A549 (cell line): ENCODE results near the gene TNNT2. TPM values are rescaled to one million over a fixed set of nuclear protein-coding genes. Genes with fewer than 3 reads are reported as not detected.

ENCODE experiments used
- ATAC-seq, 2 experiments: fragments of 200-7000 bp in 1 of 2; fragments of >200 bp in 1 of 2; cut with Nextera tagmentation in 1 of 2; cut with Tn5 transposase in 1 of 2; 3 replicates each; pipeline versions ENCODE4 v1.8.0 to v1.9.1; 2018 to 2020; ENCODE audit warnings: mild to moderate bottlenecking in 1 of 2, moderate library complexity in 1 of 2
- CTCF ChIA-PET: fragments of 300-600 bp; sonication (Branson Sonifier 250); formaldehyde crosslinking; extraction: SDS; loops from one replicate; lab custom pipeline; 2021; ENCODE audit warnings: antibody characterized with exemption, inconsistent platforms; lab: Yijun Ruan, JAX
- POLR2A ChIA-PET: fragments of 350-600 bp; formaldehyde crosslinking; extraction: SDS; loops from one replicate; lab custom pipeline; 2021; ENCODE audit warnings: antibody characterized with exemption, inconsistent platforms; lab: Yijun Ruan, JAX
- DNase-seq, 2 experiments: peaks; one replicate each; pipeline versions ENCODE4 v3.0.0 to v3.0.0-alpha.2; 2011 to 2016; ENCODE audit warnings: low read depth in 1 of 2, low spot score in 1 of 2
- FAIRE-seq: peaks from 2 replicates; lab custom pipeline; 2011; peaks lifted over from hg19 to GRCh38; lab: Jason Lieb, UNC
- H3K27ac ChIP-seq, 2 experiments: fragments of >200 bp; sonication (Bioruptor Twin); formaldehyde crosslinking; 3 replicates each; pipeline ENCODE4 v1.5.1; 2016 to 2017
- H3K4me1 ChIP-seq: fragments of >200 bp; sonication (Bioruptor Twin); formaldehyde crosslinking; 3 replicates; pipeline ENCODE4 v1.6.1; 2016
- H3K4me2 ChIP-seq: fragments of >200 bp; sonication (Bioruptor Twin); formaldehyde crosslinking; 3 replicates; pipeline ENCODE4 v1.6.1; 2016
- H3K4me3 ChIP-seq: fragments of >200 bp; sonication (Bioruptor Twin); formaldehyde crosslinking; 3 replicates; pipeline ENCODE4 v1.5.1; 2016
- H3K9me3 ChIP-seq: fragments of >200 bp; sonication (Bioruptor Twin); formaldehyde crosslinking; 3 replicates; pipeline ENCODE4 v1.6.1; 2016
- CBX2 ChIP-seq: fragments of 200-600 bp; sonication (generic); IDR thresholded peaks from 2 replicates; pipeline ENCODE4 v1.6.1; 2016; ENCODE audit warnings: low read depth, mild to moderate bottlenecking, borderline replicate concordance
- CHD2 ChIP-seq: fragments of 150-350 bp; IDR thresholded peaks from 2 replicates; pipeline ENCODE4 v1.6.1; 2014; ENCODE audit warnings: low read length; ENCODE audit not compliant: partially characterized antibody
- EHF ChIP-seq: fragments of 250-450 bp; sonication (Bioruptor Pico); IDR thresholded peaks from 2 replicates; pipeline ENCODE4 v1.5.0; 2020; ENCODE audit warnings: mild to moderate bottlenecking
- EHMT2 ChIP-seq: fragments of 200-600 bp; sonication (generic); IDR thresholded peaks from 2 replicates; pipeline ENCODE4 v1.6.1; 2016; ENCODE audit warnings: antibody characterized with exemption, low read depth, mild to moderate bottlenecking, moderate library complexity
- EP300 ChIP-seq, 2 experiments: fragments of >200 bp; sonication (Bioruptor Twin); formaldehyde crosslinking; IDR thresholded peaks; 2 replicates in 1 of 2; 3 replicates in 1 of 2; pipeline ENCODE4 v1.6.1; 2016 to 2017
- ESRRA ChIP-seq: fragments of 150-350 bp; IDR thresholded peaks from 2 replicates; pipeline ENCODE4 v1.6.1; 2014; ENCODE audit warnings: mild to moderate bottlenecking, low read length, borderline replicate concordance
- FOSB ChIP-seq: fragments of 250-450 bp; sonication (Bioruptor Pico); IDR thresholded peaks from 2 replicates; pipeline ENCODE4 v1.5.0; 2020; ENCODE audit warnings: mild to moderate bottlenecking, moderate library complexity
- FOXS1 ChIP-seq: fragments of 250-450 bp; sonication (Bioruptor Pico); IDR thresholded peaks from 2 replicates; pipeline ENCODE4 v1.5.0; 2020; ENCODE audit warnings: mild to moderate bottlenecking, moderate library complexity
- HMGXB4 ChIP-seq: fragments of 250-450 bp; sonication (Bioruptor Pico); IDR thresholded peaks from 2 replicates; pipeline ENCODE4 v1.5.0; 2021; ENCODE audit warnings: mild to moderate bottlenecking, moderate library complexity, borderline replicate concordance
- HOXB5 ChIP-seq: fragments of 250-450 bp; sonication (Bioruptor Pico); IDR thresholded peaks from 2 replicates; pipeline ENCODE4 v1.5.0; 2020; ENCODE audit warnings: mild to moderate bottlenecking, moderate library complexity
- JUN ChIP-seq, 2 experiments: fragments of >200 bp; sonication (Bioruptor Twin); formaldehyde crosslinking; IDR thresholded peaks; 2 replicates in 1 of 2; 3 replicates in 1 of 2; pipeline ENCODE4 v1.6.1; 2016 to 2017
- JUNB ChIP-seq: fragments of >200 bp; sonication (Bioruptor Twin); formaldehyde crosslinking; IDR thresholded peaks from 2 replicates; pipeline ENCODE4 v1.6.1; 2016
- MAX ChIP-seq: IDR thresholded peaks from 2 replicates; pipeline ENCODE4 v1.6.1; 2012
- MAZ ChIP-seq: fragments of 150-350 bp; IDR thresholded peaks from 2 replicates; pipeline ENCODE4 v1.6.1; 2014; ENCODE audit warnings: antibody characterized with exemption, low read depth, low read length, borderline replicate concordance
- MYC ChIP-seq: IDR thresholded peaks from 2 replicates; pipeline ENCODE4 v1.6.1; 2012; ENCODE audit warnings: mild to moderate bottlenecking, inconsistent platforms, low read length, improper control_type of control experiment, borderline replicate concordance
- NPAS2 ChIP-seq: fragments of 250-450 bp; sonication (Bioruptor Pico); IDR thresholded peaks from 2 replicates; pipeline ENCODE4 v1.8.0; 2022; ENCODE audit warnings: mild to moderate bottlenecking, moderate library complexity, borderline replicate concordance
- NR3C1 ChIP-seq: fragments of >200 bp; sonication (Bioruptor Twin); formaldehyde crosslinking; IDR thresholded peaks from 3 replicates; pipeline ENCODE4 v1.6.1; 2017
- PBX3 ChIP-seq: IDR thresholded peaks from 2 replicates; pipeline ENCODE4 v1.6.1; 2012
- SMC3 ChIP-seq: fragments of >200 bp; sonication (Bioruptor Twin); formaldehyde crosslinking; IDR thresholded peaks from 3 replicates; pipeline ENCODE4 v1.6.1; 2018; ENCODE audit warnings: inconsistent platforms
- SREBF2 ChIP-seq: fragments of 450-650 bp; IDR thresholded peaks from 2 replicates; pipeline ENCODE4 v1.6.1; 2014; ENCODE audit warnings: mild to moderate bottlenecking, moderate library complexity
- TFCP2L1 ChIP-seq: fragments of 250-450 bp; sonication (Bioruptor Pico); IDR thresholded peaks from 2 replicates; pipeline ENCODE4 v1.5.0; 2021; ENCODE audit warnings: mild to moderate bottlenecking
- USF2 ChIP-seq: fragments of 450-650 bp; IDR thresholded peaks from 2 replicates; pipeline ENCODE4 v1.6.1; 2014; ENCODE audit warnings: antibody characterized with exemption
- ZC3H11A ChIP-seq: fragments of 450-650 bp; IDR thresholded peaks from 2 replicates; pipeline ENCODE4 v1.6.1; 2014; ENCODE audit warnings: antibody characterized with exemption, mild to moderate bottlenecking
- WGBS: methylation state at CpG from one replicate; pipeline ENCODE4 v1.1.6; 2017; ENCODE audit errors: missing lambda C conversion rate; 5-methylcytosine and 5-hydroxymethylcytosine counted together
- polyA plus RNA-seq, 4 experiments: library from polyadenylated mRNA; depleted of rRNA in 3 of 4; stranded (reverse); fragments of >200 nt; fragmentation: RNase III in 1 of 4; extraction: RNeasy Plus Mini Kit Qiagen cat#74134 plus additional on column Dnase treatment in 1 of 4; gene quantifications; 2 replicates in 3 of 4; 3 replicates in 1 of 4; pipeline ENCODE4 v1.2.3, GENCODE V29; 2011 to 2017
- TF ChIP-seq, protein P1 (sequence below): fragments of 200-600 bp; sonication (generic); IDR thresholded peaks from 2 replicates; pipeline ENCODE4 v1.6.1; 2016; ENCODE audit warnings: antibody characterized with exemption, mild to moderate bottlenecking, moderate library complexity

TNNT2 gene
- polyA plus RNA-seq, 2 of the 4 experiments (the other 2 are of a cell fraction): 0.09 TPM; not detected in 1

GRCh38 chr1:201422436-201423030 is 45.1 kb upstream of the TNNT2 start:
- WGBS: 72% methylated on average over 6 of the region's 6 CpGs
- POLR2A ChIA-PET: no interaction called here

GRCh38 chr1:201422026-201422425 is 44.5 kb upstream of the TNNT2 start:
- no peak overlapping the region for H3K4me2 ChIP-seq
- 49% methylated on average over 3 of the region's 3 CpGs for WGBS
- no peak for TF ChIP-seq ZC3H11A
- TF ChIP-seq MAZ: no peak
- TF ChIP-seq TFCP2L1 (CRISPR knock-in tag): no peak
- no peak for TF ChIP-seq MYC
- TF ChIP-seq, protein P1, sequence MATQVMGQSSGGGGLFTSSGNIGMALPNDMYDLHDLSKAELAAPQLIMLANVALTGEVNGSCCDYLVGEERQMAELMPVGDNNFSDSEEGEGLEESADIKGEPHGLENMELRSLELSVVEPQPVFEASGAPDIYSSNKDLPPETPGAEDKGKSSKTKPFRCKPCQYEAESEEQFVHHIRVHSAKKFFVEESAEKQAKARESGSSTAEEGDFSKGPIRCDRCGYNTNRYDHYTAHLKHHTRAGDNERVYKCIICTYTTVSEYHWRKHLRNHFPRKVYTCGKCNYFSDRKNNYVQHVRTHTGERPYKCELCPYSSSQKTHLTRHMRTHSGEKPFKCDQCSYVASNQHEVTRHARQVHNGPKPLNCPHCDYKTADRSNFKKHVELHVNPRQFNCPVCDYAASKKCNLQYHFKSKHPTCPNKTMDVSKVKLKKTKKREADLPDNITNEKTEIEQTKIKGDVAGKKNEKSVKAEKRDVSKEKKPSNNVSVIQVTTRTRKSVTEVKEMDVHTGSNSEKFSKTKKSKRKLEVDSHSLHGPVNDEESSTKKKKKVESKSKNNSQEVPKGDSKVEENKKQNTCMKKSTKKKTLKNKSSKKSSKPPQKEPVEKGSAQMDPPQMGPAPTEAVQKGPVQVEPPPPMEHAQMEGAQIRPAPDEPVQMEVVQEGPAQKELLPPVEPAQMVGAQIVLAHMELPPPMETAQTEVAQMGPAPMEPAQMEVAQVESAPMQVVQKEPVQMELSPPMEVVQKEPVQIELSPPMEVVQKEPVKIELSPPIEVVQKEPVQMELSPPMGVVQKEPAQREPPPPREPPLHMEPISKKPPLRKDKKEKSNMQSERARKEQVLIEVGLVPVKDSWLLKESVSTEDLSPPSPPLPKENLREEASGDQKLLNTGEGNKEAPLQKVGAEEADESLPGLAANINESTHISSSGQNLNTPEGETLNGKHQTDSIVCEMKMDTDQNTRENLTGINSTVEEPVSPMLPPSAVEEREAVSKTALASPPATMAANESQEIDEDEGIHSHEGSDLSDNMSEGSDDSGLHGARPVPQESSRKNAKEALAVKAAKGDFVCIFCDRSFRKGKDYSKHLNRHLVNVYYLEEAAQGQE: no peak
- TF ChIP-seq EHF (CRISPR knock-in tag): no peak
- TF ChIP-seq USF2: no peak
- TF ChIP-seq, all 56 proteins: peak for 0
- Histone ChIP-seq H3K4me3 (no peak overlapping the region), H3K9me3 (no peaks in the 10 kb centered on the region), H3K27ac (no peak overlapping the region), H3K4me1 (no peaks in the 10 kb centered on the region)
- FAIRE-seq (no peak), DNase-seq (no peak), ATAC-seq (no peak)
- POLR2A ChIA-PET: no interaction called here
- CTCF ChIA-PET: interaction anchor here (1.2 to 3.8 kb wide), 3 partner anchors 12 to 27 kb away, joined by 3 to 26 read pairs (median 7); no protein-coding TSS in a partner anchor

More at GRCh38 chr1:201422436-201423030, 45.1 kb upstream of the TNNT2 start:
- FAIRE-seq: no peak
- no peak for ATAC-seq
- Histone ChIP-seq H3K4me1 (no peaks in the 10 kb centered on the region), H3K9me3 (no peaks in the 10 kb centered on the region), H3K4me2 (no peak overlapping the region), H3K4me3 (no peak overlapping the region), H3K27ac (no peak overlapping the region)
- CTCF ChIA-PET: interaction anchor here (1.2 to 3.8 kb wide), 5 partner anchors 13 to 61 kb away, joined by 3 to 26 read pairs (median 5); no protein-coding TSS in a partner anchor
- no peak for TF ChIP-seq MAX
- TF ChIP-seq ESRRA: no peak
- TF ChIP-seq HOXB5 (CRISPR knock-in tag): no peak
- TF ChIP-seq HMGXB4: no peak
- no peak for TF ChIP-seq EHMT2
- no peak for TF ChIP-seq SMC3
- TF ChIP-seq NR3C1: no peak
- no peak for TF ChIP-seq SREBF2
- no peak for TF ChIP-seq JUN (IDR thresholded peaks at IDR 0.05)
- TF ChIP-seq JUNB: no peak
- no peak for DNase-seq

DNA sequence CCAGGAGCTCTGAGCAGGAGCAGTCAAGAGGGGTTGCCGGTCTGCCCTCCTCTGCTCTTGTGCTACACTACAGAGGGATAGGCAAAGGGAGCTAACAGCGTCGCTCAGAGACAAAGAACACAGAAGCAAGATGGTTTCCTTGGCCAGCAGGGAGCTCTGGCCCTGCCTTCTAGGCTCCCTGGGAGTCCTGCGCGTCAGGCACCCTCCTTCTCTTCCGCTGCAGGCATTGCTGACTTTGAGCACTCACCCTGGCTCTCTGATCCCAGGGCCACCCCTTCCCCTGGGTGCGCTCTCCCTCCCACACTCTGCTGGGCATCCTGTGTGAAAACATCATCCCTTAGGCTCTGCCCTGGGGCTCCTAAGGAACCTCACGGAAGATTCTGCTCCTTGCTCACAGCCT is 43.6 kb upstream of the TNNT2 start:
- Histone ChIP-seq H3K27ac (no peak overlapping the region), H3K4me1 (no peaks in the 10 kb centered on the region), H3K4me2 (no peak overlapping the region), H3K9me3 (no peaks in the 10 kb centered on the region), H3K4me3 (no peak overlapping the region)
- TF ChIP-seq PBX3: no peak
- TF ChIP-seq CBX2: no peak
- TF ChIP-seq FOSB (CRISPR knock-in tag): no peak
- no peak for TF ChIP-seq CHD2
- no peak for TF ChIP-seq NPAS2 (CRISPR knock-in tag)
- TF ChIP-seq FOXS1 (CRISPR knock-in tag): no peak
- TF ChIP-seq EP300 (IDR thresholded peaks at IDR 0.05): no peak
- CTCF ChIA-PET: interaction anchor here (1.2 to 3.8 kb wide), 4 partner anchors 11 to 92 kb away, joined by 3 to 26 read pairs (median 6); no protein-coding TSS in a partner anchor
- 72% methylated on average over 8 of the region's 8 CpGs for WGBS
- DNase-seq: no peak
- FAIRE-seq: no peak
- POLR2A ChIA-PET: no interaction called here
- no peak; a peak in 1 of 6 replicates for ATAC-seq
